GM18519 (cell line): ENCODE measurements around the gene DLAT.
"Not testable (repeated sequence)": the region's sequence is repeated elsewhere in the genome, so short reads cannot be mapped to it uniquely, and the experiment has no call there.

Experiments used
- ATAC-seq: cut with Tn5 transposase; IDR thresholded peaks from one replicate; pipeline ENCODE4 v1.9.1; 2021; ENCODE audit warnings: mild to moderate bottlenecking, moderate library complexity; ENCODE audit not compliant: unreplicated experiment, low FRiP score

The DLAT gene

GRCh38 chr11:112024773-112025678 lies at the start of gene DLAT:
TSS of gene DLAT (plus strand) at chr11:112025408. CDS start at chr11:112025473, 65 bp downstream.
- peak; percentile 42 for ATAC-seq

GRCh38 chr11:111976119-111976766 lies 49.0 kb upstream of the DLAT start:
- no peak for ATAC-seq

GRCh38 chr11:111976767-111977145 lies 48.5 kb upstream of the DLAT start:
- no peak for ATAC-seq

GRCh38 chr11:111977146-111978027 lies 47.8 kb upstream of the DLAT start:
- ATAC-seq, result no peak

GRCh38 chr11:111978028-111978771 lies 47.0 kb upstream of the DLAT start:
- ATAC-seq, result no peak

GRCh38 chr11:111980062-111980461 lies 45.1 kb upstream of the DLAT start:
- no peak for ATAC-seq

- no peak for ATAC-seq
Measured at GRCh38 chr11:111981270-111981669, 43.9 kb upstream of the DLAT start.

GRCh38 chr11:111982019-111982464 lies 43.2 kb upstream of the DLAT start:
- ATAC-seq, result no peak

GRCh38 chr11:111982541-111983186 lies 42.5 kb upstream of the DLAT start:
- ATAC-seq, result no peak

- ATAC-seq, result no peak
Measured at GRCh38 chr11:111983187-111983986, 41.8 kb upstream of the DLAT start.

GRCh38 chr11:111986589-111986988 lies 38.6 kb upstream of the DLAT start:
- no peak for ATAC-seq

GRCh38 chr11:111990381-111990780 lies 34.8 kb upstream of the DLAT start:
- no peak for ATAC-seq

GRCh38 chr11:111992206-111992855 lies 32.9 kb upstream of the DLAT start:
- ATAC-seq, result no peak

GRCh38 chr11:111996129-111996528 lies 29.1 kb upstream of the DLAT start:
- ATAC-seq, result no peak

GRCh38 chr11:111996669-111997068 lies 28.5 kb upstream of the DLAT start:
- not testable (repeated sequence) for ATAC-seq

GRCh38 chr11:111999111-111999510 lies 26.1 kb upstream of the DLAT start:
- no peak for ATAC-seq

GRCh38 chr11:112000703-112001102 lies 24.5 kb upstream of the DLAT start:
- no peak for ATAC-seq

GRCh38 chr11:112002491-112003216 lies 22.6 kb upstream of the DLAT start:
- no peak for ATAC-seq
